A549 (cell line): ENCODE results near the gene KANSL3. TPM values are rescaled to one million over a fixed set of nuclear protein-coding genes. Genes with fewer than 3 reads are reported as not detected.
A peak's percentile ranks its signal among the peaks of the same experiment; 100 is the strongest.

Experiments
- ATAC-seq, 2 experiments: fragments of 200-7000 bp in 1 of 2; fragments of >200 bp in 1 of 2; cut with Nextera tagmentation in 1 of 2; cut with Tn5 transposase in 1 of 2; 3 replicates each; pipeline versions ENCODE4 v1.8.0 to v1.9.1; 2018 to 2020; ENCODE audit warnings: mild to moderate bottlenecking in 1 of 2, moderate library complexity in 1 of 2
- CTCF ChIA-PET: fragments of 300-600 bp; sonication (Branson Sonifier 250); formaldehyde crosslinking; extraction: SDS; loops from one replicate; lab custom pipeline; 2021; ENCODE audit warnings: antibody characterized with exemption, inconsistent platforms; lab: Yijun Ruan, JAX
- POLR2A ChIA-PET: fragments of 350-600 bp; formaldehyde crosslinking; extraction: SDS; loops from one replicate; lab custom pipeline; 2021; ENCODE audit warnings: antibody characterized with exemption, inconsistent platforms; lab: Yijun Ruan, JAX
- DNase-seq, 2 experiments: peaks; one replicate each; pipeline versions ENCODE4 v3.0.0 to v3.0.0-alpha.2; 2011 to 2016; ENCODE audit warnings: low read depth in 1 of 2, low spot score in 1 of 2
- FAIRE-seq: peaks from 2 replicates; lab custom pipeline; 2011; peaks lifted over from hg19 to GRCh38; lab: Jason Lieb, UNC
- H3K27ac ChIP-seq, 2 experiments: fragments of >200 bp; sonication (Bioruptor Twin); formaldehyde crosslinking; 3 replicates each; pipeline ENCODE4 v1.5.1; 2016 to 2017
- H3K4me1 ChIP-seq: fragments of >200 bp; sonication (Bioruptor Twin); formaldehyde crosslinking; 3 replicates; pipeline ENCODE4 v1.6.1; 2016
- H3K4me2 ChIP-seq: fragments of >200 bp; sonication (Bioruptor Twin); formaldehyde crosslinking; 3 replicates; pipeline ENCODE4 v1.6.1; 2016
- H3K4me3 ChIP-seq: fragments of >200 bp; sonication (Bioruptor Twin); formaldehyde crosslinking; 3 replicates; pipeline ENCODE4 v1.5.1; 2016
- H3K9me3 ChIP-seq: fragments of >200 bp; sonication (Bioruptor Twin); formaldehyde crosslinking; 3 replicates; pipeline ENCODE4 v1.6.1; 2016
- BCL3 ChIP-seq: fragments of >200 bp; sonication (Bioruptor Twin); formaldehyde crosslinking; IDR thresholded peaks from 3 replicates; pipeline ENCODE4 v1.6.1; 2016
- BHLHE40 ChIP-seq: IDR thresholded peaks from 2 replicates; pipeline ENCODE4 v1.6.1; 2012; ENCODE audit warnings: low read depth, low read length, inconsistent platforms
- CBX2 ChIP-seq: fragments of 200-600 bp; sonication (generic); IDR thresholded peaks from 2 replicates; pipeline ENCODE4 v1.6.1; 2016; ENCODE audit warnings: low read depth, mild to moderate bottlenecking, borderline replicate concordance
- CBX8 ChIP-seq: fragments of 200-600 bp; sonication (generic); IDR thresholded peaks from 2 replicates; pipeline ENCODE4 v1.6.1; 2016
- CEBPB ChIP-seq, 2 experiments: fragments of >200 bp in 1 of 2; sonication (Bioruptor Twin) in 1 of 2; formaldehyde crosslinking in 1 of 2; IDR thresholded peaks; 2 replicates each; pipeline ENCODE4 v1.6.1; 2012 to 2016
- FOSB ChIP-seq: fragments of 250-450 bp; sonication (Bioruptor Pico); IDR thresholded peaks from 2 replicates; pipeline ENCODE4 v1.5.0; 2020; ENCODE audit warnings: mild to moderate bottlenecking, moderate library complexity
- FOSL2 ChIP-seq, 2 experiments: fragments of 450-650 bp in 1 of 2; fragments of >200 bp in 1 of 2; sonication (Bioruptor Twin) in 1 of 2; formaldehyde crosslinking; IDR thresholded peaks; 2 replicates each; pipeline versions ENCODE4 v1.5.0 to v1.6.1; 2016 to 2020; ENCODE audit warnings: mild to moderate bottlenecking in 1 of 2, moderate library complexity in 1 of 2
- HEYL ChIP-seq: fragments of 250-450 bp; sonication (Bioruptor Pico); IDR thresholded peaks from 2 replicates; pipeline ENCODE4 v1.8.0; 2021; ENCODE audit warnings: mild to moderate bottlenecking, moderate library complexity
- HOXB13 ChIP-seq: fragments of 250-450 bp; sonication (Bioruptor Pico); IDR thresholded peaks from 2 replicates; pipeline ENCODE4 v1.5.0; 2020; ENCODE audit warnings: low read depth, mild to moderate bottlenecking, moderate library complexity
- JUN ChIP-seq, 2 experiments: fragments of >200 bp; sonication (Bioruptor Twin); formaldehyde crosslinking; IDR thresholded peaks; 2 replicates in 1 of 2; 3 replicates in 1 of 2; pipeline ENCODE4 v1.6.1; 2016 to 2017
- JUNB ChIP-seq: fragments of >200 bp; sonication (Bioruptor Twin); formaldehyde crosslinking; IDR thresholded peaks from 2 replicates; pipeline ENCODE4 v1.6.1; 2016
- KDM5A ChIP-seq: fragments of 200-600 bp; sonication (generic); IDR thresholded peaks from 2 replicates; pipeline ENCODE4 v1.6.1; 2016; ENCODE audit warnings: antibody characterized with exemption, mild to moderate bottlenecking
- MAZ ChIP-seq: fragments of 150-350 bp; IDR thresholded peaks from 2 replicates; pipeline ENCODE4 v1.6.1; 2014; ENCODE audit warnings: antibody characterized with exemption, low read depth, low read length, borderline replicate concordance
- NR3C1 ChIP-seq: fragments of >200 bp; sonication (Bioruptor Twin); formaldehyde crosslinking; IDR thresholded peaks from 3 replicates; pipeline ENCODE4 v1.6.1; 2017
- PBX3 ChIP-seq: IDR thresholded peaks from 2 replicates; pipeline ENCODE4 v1.6.1; 2012
- POLR2A ChIP-seq: IDR thresholded peaks from 2 replicates; pipeline ENCODE4 v1.6.1; 2012; ENCODE audit warnings: mild to moderate bottlenecking, low read length
- RCOR1 ChIP-seq: fragments of 150-350 bp; IDR thresholded peaks from 2 replicates; pipeline ENCODE4 v1.6.1; 2014; ENCODE audit warnings: antibody characterized with exemption, low read length, low read depth
- RNF2 ChIP-seq: fragments of 200-600 bp; sonication (generic); IDR thresholded peaks from 2 replicates; pipeline ENCODE4 v1.6.1; 2016; ENCODE audit warnings: low read depth, mild to moderate bottlenecking, antibody characterized with exemption, moderate library complexity, borderline replicate concordance
- ZC3H11A ChIP-seq: fragments of 450-650 bp; IDR thresholded peaks from 2 replicates; pipeline ENCODE4 v1.6.1; 2014; ENCODE audit warnings: antibody characterized with exemption, mild to moderate bottlenecking
- ZNF302 ChIP-seq: fragments of 250-450 bp; sonication (Bioruptor Pico); IDR thresholded peaks from 2 replicates; pipeline ENCODE4 v1.9.0; 2021; ENCODE audit warnings: inconsistent platforms, mild to moderate bottlenecking, moderate library complexity
- WGBS: methylation state at CpG from one replicate; pipeline ENCODE4 v1.1.6; 2017; ENCODE audit errors: missing lambda C conversion rate; 5-methylcytosine and 5-hydroxymethylcytosine counted together
- polyA plus RNA-seq, 4 experiments: library from polyadenylated mRNA; depleted of rRNA in 3 of 4; stranded (reverse); fragments of >200 nt; fragmentation: RNase III in 1 of 4; extraction: RNeasy Plus Mini Kit Qiagen cat#74134 plus additional on column Dnase treatment in 1 of 4; gene quantifications; 2 replicates in 3 of 4; 3 replicates in 1 of 4; pipeline ENCODE4 v1.2.3, GENCODE V29; 2011 to 2017

Gene KANSL3
- polyA plus RNA-seq, 2 of the 4 experiments (the other 2 are of a cell fraction) = 23.0 to 25.2 TPM

- Histone ChIP-seq H3K4me2 (peak overlapping the region; percentile 30), H3K9me3 (no peaks in the 10 kb centered on the region), H3K4me1 (peaks cover 45% of the 10 kb centered on the region), H3K27ac (peak overlapping the region; percentile 3 to 59; a peak in 4 of 6 replicates), H3K4me3 (no peak overlapping the region)
- ATAC-seq (peak; percentile 63 to 70; a peak in 4 of 6 replicates), DNase-seq (peak in 1 of 2 experiments; percentile 38), FAIRE-seq (no peak)
- TF ChIP-seq FOSL2 (IDR thresholded peaks at IDR 0.05) (no peak), FOSL2 (CRISPR knock-in tag; IDR thresholded peaks at IDR 0.05) (0 out of 2 replicates have a peak, but pooled peaks have one; percentile 25), JUNB (peak; percentile 67), JUN (IDR thresholded peaks at IDR 0.05) (peak in 1 of 2 experiments; percentile 36; a peak in 1 of 5 replicates), ZC3H11A (peak; percentile 32), CEBPB (IDR thresholded peaks at IDR 0.05) (peak; percentile 31 to 77; a peak in 3 of 4 replicates), NR3C1 (no peak), BCL3 (no peak)
- 42% methylated on average over 4 of the region's 4 CpGs for WGBS
- POLR2A ChIA-PET = interaction anchor here (0.9 kb wide), 1 partner anchor 129 kb away, joined by 3 read pairs; the partner anchor contains the start of gene CNNM4
- CTCF ChIA-PET = interaction anchor here (2.5 to 3.4 kb wide), 2 partner anchors 77 to 82 kb away, joined by 8 to 12 read pairs; no protein-coding TSS in a partner anchor
These were observed 6.2 kb downstream of the KANSL3 start for GRCh38 chr2:96631804-96632435.

GRCh38 chr2:96626553-96626942 is 11.6 kb downstream of the KANSL3 start:
- FAIRE-seq = no peak
- peaks cover 18% of the 10 kb centered on the region for H3K4me1 ChIP-seq
- 85% methylated on average over 2 of the region's 2 CpGs for WGBS
- CTCF ChIA-PET = interaction anchor here (0.6 to 2.0 kb wide), 8 partner anchors 9 to 134 kb away, joined by 3 to 8 read pairs (median 4); partner anchors contain the start of gene CNNM4
- no peaks in the 10 kb centered on the region for H3K9me3 ChIP-seq
- DNase-seq = no peak
- H3K27ac ChIP-seq = no peak overlapping the region
- TF ChIP-seq RCOR1 = no peak
- no peak for TF ChIP-seq MAZ
- TF ChIP-seq HOXB13 (CRISPR knock-in tag) = no peak
- no peak for TF ChIP-seq JUNB
- TF ChIP-seq KDM5A = no peak
- TF ChIP-seq CBX2 = no peak
- TF ChIP-seq FOSB (CRISPR knock-in tag) = no peak
- TF ChIP-seq PBX3 = no peak
- no peak for TF ChIP-seq ZC3H11A
- no peak for TF ChIP-seq ZNF302 (CRISPR knock-in tag)
- TF ChIP-seq CBX8 = no peak
- no peak for TF ChIP-seq POLR2A
- no peak for TF ChIP-seq RNF2
- TF ChIP-seq BHLHE40 = no peak
- TF ChIP-seq HEYL (CRISPR knock-in tag) = no peak
- ATAC-seq = no peak
- H3K4me2 ChIP-seq = peak overlapping the region; percentile 2; the same call in 1 of the 3 replicates
- POLR2A ChIA-PET = interaction anchor here (0.6 to 4.0 kb wide), 2 partner anchors 11 to 232 kb away, joined by 14 to 24 read pairs; partner anchors contain the start of gene KANSL3
- no peak overlapping the region for H3K4me3 ChIP-seq
